GM19397 (cell line): ENCODE measurements around the gene XRCC3.

Experiments
- ATAC-seq: cut with Tn5 transposase; IDR thresholded peaks from one replicate; pipeline ENCODE4 v1.9.1; 2021; ENCODE audit warnings: mild to moderate bottlenecking, moderate library complexity; ENCODE audit not compliant: unreplicated experiment

Gene XRCC3

GRCh38 chr14:103727313-103727980 is 12.2 kb upstream of the XRCC3 start:
- no peak for ATAC-seq

GRCh38 chr14:103726474-103726873 is 11.2 kb upstream of the XRCC3 start:
- no peak for ATAC-seq

GRCh38 chr14:103725739-103726395 is 10.6 kb upstream of the XRCC3 start:
- ATAC-seq: no peak

DNA sequence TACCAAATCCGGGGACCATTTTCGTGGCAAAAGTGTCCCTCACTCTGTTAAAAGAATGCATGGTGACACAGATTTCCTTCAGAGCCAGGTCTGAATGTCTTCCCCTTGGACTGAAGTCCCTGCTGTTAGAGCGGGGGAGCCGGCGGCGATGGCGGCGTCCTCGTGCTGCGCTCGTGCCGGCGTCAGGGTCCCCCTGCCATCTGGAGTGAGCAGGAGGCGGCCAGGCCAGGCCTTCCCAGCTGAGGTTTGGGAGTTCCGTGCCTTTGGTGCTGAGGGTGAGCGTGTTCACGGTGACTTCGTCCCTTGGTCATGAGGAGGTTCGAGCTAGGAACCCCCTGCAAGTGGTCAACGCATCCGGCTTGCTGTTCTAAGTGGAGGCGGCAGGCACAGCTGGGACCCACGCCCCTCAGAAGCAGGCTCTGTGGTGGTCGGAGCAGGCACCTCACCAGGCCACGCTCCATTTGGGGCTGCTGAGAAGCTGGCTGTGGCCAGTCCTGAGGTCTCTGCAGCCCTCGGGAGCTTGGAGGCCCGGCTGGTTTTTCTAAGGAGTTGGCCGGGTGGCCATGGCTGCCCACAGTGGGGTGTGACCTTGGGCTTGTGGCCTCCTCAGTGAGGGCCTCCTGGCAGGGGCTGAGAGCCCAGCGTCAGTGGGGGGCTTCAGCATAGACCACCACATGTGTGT is 9.9 kb upstream of the XRCC3 start:
- ATAC-seq: no peak

- no peak for ATAC-seq
These were observed 8.9 kb upstream of the XRCC3 start for GRCh38 chr14:103724116-103724515.

DNA sequence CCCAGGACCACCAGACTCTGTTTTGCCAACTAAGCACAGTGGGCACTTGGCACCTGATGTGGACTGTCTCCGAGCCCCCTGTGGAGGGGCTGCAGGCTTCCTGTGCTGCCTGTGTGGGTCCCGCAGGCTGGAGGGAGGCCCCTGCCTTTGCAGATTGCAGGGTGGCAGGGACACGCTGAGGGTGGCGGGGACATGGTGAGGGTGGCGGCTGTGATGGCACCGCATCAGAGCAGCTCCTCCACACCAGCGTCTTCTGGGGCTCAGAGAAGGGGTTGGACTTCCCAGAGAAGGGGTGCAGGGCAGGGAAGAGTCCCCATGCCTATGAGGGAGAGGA is 8.5 kb upstream of the XRCC3 start:
- no peak for ATAC-seq

- ATAC-seq: no peak
These were observed 6.3 kb upstream of the XRCC3 start for GRCh38 chr14:103721334-103722120.

GRCh38 chr14:103719751-103720150 is 4.5 kb upstream of the XRCC3 start:
- ATAC-seq: no peak

GRCh38 chr14:103718572-103718971 is 3.3 kb upstream of the XRCC3 start:
- ATAC-seq: no peak

- no peak for ATAC-seq
These were observed 1.7 kb upstream of the XRCC3 start for GRCh38 chr14:103716899-103717411.

DNA sequence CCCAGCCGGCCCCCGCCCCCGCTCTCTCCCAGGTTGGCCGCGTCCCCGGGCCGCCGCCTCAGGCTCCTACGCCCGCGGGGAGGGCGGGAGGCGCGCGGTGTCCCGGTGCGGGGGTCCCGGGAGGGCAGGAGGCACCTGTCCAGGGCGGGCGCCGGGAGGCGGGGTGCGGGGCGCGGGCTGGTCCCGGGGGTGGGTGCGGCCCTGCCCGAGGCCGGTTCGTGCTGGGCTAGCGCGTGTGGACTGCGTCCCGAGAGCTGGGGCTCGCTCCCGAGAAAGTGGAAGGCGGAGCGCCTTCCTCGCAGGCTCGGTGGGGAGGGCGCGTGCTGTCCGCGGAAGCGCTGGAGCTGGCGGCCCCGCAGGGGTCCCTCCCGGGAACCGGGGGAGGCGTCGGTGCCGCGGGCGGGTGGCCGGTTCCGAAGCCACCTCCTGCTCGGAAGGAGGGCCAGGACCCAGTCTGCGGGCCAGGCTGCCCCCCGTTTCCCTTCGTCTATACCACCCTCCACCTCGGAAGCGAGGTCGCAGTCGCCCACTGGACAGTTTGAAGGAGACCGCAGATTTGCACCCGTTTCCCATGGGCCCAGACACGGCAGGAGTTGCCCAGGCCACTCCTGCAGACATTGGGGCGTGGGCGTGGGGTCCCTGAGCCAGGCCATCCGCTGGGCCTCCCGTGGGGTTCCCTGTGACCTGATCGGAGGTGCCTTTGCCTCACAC is 995 bp upstream of the XRCC3 start:
- ATAC-seq: peak; percentile 3

DNA sequence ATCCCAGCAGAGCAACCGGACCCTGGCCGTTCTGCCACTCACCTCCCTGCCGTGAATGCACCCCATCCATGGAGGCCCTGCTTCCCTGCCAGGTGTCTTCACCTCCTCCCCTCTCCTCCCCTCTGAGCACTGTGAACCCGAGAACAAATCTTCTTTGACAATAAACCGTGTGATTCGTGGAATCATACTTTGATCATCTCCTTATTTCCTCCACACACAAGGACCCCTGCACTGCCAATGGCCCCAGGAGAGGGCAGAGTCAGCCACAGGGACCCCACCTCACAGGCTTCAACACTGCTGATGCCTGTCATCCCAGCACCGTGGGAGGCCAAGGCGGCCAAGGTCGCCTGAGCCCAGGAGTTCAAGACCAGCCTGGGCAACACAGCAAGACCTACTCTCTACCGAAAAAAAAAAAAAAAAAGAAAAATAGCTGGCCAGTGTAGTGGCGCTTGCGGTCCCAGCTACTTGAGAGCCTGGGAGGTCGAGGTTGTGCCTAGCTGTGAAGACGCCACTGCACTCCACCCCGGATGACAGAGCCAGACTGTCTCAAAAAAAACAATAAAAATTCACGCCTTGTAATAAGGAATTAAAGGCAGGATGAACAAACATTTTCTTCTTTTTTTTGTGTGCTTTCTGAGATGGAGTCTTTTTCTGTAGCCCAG is 1.1 kb downstream of the XRCC3 start:
- ATAC-seq: no peak

DNA sequence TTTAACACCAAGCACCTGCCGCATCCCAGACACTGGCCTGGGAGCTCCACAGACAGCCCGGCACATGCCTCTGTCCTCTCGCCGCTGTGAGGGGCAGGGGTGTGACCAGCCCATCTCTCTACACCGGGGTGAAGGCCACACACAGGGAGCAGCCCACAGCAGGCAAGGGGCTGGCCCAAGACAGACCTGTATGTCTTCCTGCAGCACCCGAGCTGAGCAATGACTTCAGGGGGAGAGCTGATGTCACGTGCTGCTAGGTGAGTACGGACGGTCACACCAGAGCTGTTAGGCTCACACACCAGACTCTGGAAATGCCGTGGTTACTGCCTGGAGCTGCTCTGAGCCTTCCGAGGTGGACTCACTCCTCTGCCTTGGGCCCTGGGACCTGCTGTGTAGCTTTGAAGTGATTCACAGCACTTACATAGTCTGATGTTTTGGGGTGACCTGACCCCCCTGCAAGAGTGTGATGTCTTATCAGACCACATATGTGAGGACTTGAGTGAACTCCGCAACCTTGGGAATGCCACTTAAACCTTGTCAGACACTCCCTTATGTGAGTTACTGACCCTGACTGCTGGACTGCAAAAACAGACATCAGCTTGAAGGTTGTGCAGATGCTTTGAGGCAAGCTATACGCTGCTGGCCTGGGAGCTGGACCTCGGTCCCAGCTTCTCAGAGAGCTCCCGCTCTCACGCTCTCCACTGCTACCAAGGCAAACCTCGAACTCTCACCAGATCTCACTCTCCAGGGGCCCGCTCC is 1.8 kb downstream of the XRCC3 start:
- ATAC-seq: no peak

DNA sequence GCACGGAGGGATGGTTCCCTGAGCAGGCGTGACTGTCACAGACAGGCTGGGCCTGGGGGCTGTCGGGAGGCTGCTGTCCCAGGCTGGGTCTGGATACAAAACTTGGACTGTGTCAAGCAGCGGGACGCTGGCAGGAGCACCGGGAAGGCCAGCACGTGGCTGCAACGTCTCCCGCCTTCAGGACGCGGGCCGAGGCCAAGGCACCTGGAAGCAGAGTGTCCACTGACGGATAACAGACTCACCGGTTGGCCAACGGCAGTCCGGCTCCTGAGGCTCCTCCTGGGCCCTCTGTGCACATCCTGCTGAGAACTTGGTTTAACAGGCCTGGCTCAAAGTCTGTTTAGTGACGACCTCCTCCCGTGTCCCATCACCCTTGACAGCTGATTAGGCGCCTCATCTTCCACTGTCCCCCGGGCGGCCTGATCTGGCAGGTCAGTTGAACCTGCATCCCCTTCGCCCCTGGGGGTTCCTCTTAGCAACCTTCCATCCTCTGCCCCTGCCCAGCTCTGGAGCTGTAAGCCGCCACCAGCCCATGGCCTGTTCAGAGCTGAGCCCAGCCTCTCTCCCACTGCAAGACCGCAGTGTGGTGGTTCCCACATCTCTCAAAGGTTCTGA is 2.5 kb downstream of the XRCC3 start:
- ATAC-seq: no peak

- no peak for ATAC-seq
These were observed 3.5 kb downstream of the XRCC3 start for GRCh38 chr14:103711516-103712431.

- no peak for ATAC-seq
These were observed 4.4 kb downstream of the XRCC3 start for GRCh38 chr14:103710771-103711377.

DNA sequence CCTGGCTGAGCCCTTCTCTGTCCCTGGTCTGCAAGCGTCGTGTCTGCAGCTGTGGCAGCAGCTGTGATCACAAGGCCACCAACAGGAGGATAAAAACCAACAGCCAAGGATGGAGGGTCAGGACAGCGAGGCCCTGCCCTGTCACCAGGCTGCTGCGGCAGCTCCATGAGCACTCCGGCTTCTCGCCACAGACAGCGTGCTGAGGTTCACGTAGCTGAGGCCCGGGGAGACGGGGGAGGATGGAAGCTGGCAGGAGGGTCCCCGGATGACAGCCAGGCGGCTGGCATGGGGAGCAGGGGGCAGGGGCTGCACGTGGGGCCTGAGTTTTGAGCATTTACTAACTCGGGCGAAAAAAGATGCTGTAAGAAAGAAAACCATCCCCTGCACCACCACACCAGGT is 5.4 kb downstream of the XRCC3 start:
- no peak for ATAC-seq
